HepG2 (cell line): ENCODE results near the gene MRM1. TPM values are rescaled to one million over a fixed set of nuclear protein-coding genes. Genes with fewer than 3 reads are reported as not detected.
A peak's percentile ranks its signal among the peaks of the same experiment; 100 is the strongest.

Experiments
- ATAC-seq: fragments of 200-7000 bp; cut with Tn5 transposase; 3 replicates; pipeline ENCODE4 v1.9.1; 2020; ENCODE audit warnings: mild to moderate bottlenecking, moderate library complexity
- BruUV-seq: library from RNA; stranded (reverse); fragments of 400-500 nt; replicated peaks from 2 replicates; lab custom pipeline; 2021; lab: Mats Ljungman, UMichigan
- CTCF ChIA-PET: fragments of 300-600 bp; formaldehyde crosslinking; extraction: SDS; loops from one replicate; lab custom pipeline; 2021; ENCODE audit warnings: low total read pairs, inconsistent platforms, low intra/inter-chr PET ratio; lab: Yijun Ruan, JAX
- POLR2A ChIA-PET: fragments of 350-600 bp; sonication (Branson Sonifier 250); formaldehyde crosslinking; loops from one replicate; lab custom pipeline; 2020; ENCODE audit warnings: antibody characterized with exemption, inconsistent platforms; lab: Yijun Ruan, JAX
- DNase-seq: peaks from one replicate; pipeline ENCODE4 v3.0.0-alpha.2; 2015; ENCODE audit warnings: low spot score
- FAIRE-seq: peaks from 3 replicates; lab custom pipeline; 2011; peaks lifted over from hg19 to GRCh38; lab: Jason Lieb, UNC
- H2AFZ ChIP-seq: one replicate; pipeline ENCODE4 v1.6.1; 2011; ENCODE audit warnings: low read length, inconsistent platforms
- H3K27ac ChIP-seq: fragments of 300-600 bp; 3 replicates; pipeline ENCODE4 v1.8.0; 2011; ENCODE audit warnings: mixed run types, mild to moderate bottlenecking, mixed read lengths, low read length, inconsistent platforms; ENCODE audit not compliant: insufficient read depth; ENCODE audit errors: extremely low read length
- H3K27me3 ChIP-seq, 2 experiments: fragments of 200-600 bp in 1 of 2; 2 replicates in 1 of 2; 3 replicates in 1 of 2; pipeline versions ENCODE4 v1.6.0 to v1.8.0; 2011; ENCODE audit warnings: low read length in 2 of 2, mild to moderate bottlenecking in 2 of 2, moderate library complexity in 2 of 2, inconsistent platforms in 1 of 2; ENCODE audit not compliant: insufficient read depth in 2 of 2, control insufficient read depth in 1 of 2
- H3K36me3 ChIP-seq, 2 experiments: fragments of 200-600 bp in 1 of 2; replicated peaks in 1 of 2; 2 replicates in 1 of 2; 3 replicates in 1 of 2; pipeline versions ENCODE4 v1.5.1 to v1.8.0; 2011; ENCODE audit warnings: low read length in 2 of 2, inconsistent platforms in 1 of 2; ENCODE audit not compliant: insufficient read depth in 2 of 2, control insufficient read depth in 1 of 2
- H3K4me1 ChIP-seq: 2 replicates; pipeline ENCODE4 v1.5.1; 2012; ENCODE audit warnings: low read length, inconsistent platforms; ENCODE audit not compliant: insufficient read depth
- H3K4me2 ChIP-seq: 2 replicates; pipeline ENCODE4 v1.6.0; 2011; ENCODE audit warnings: low read depth, low read length, inconsistent platforms
- H3K4me3 ChIP-seq, 3 experiments: fragments of 200-600 bp in 1 of 3; sonication (generic), shearing (Covaris generic) in 1 of 3; replicated peaks in 1 of 3; 2 replicates each; pipeline ENCODE4 v1.5.1; 2011 to 2016; ENCODE audit warnings: low read length in 3 of 3, inconsistent platforms in 2 of 3, low read depth in 2 of 3, mild to moderate bottlenecking in 2 of 3, control low read depth in 1 of 3, mixed read lengths in 1 of 3; ENCODE audit not compliant: insufficient read depth in 1 of 3
- H3K79me2 ChIP-seq: one replicate; pipeline ENCODE4 v1.6.1; 2011; ENCODE audit warnings: low read length, inconsistent platforms; ENCODE audit not compliant: insufficient read depth
- H3K9ac ChIP-seq: 2 replicates; pipeline ENCODE4 v1.6.0; 2011; ENCODE audit warnings: mild to moderate bottlenecking, low read depth, low read length, inconsistent platforms; ENCODE audit not compliant: insufficient read depth
- H3K9me3 ChIP-seq: 2 replicates; pipeline ENCODE4 v1.5.1; 2012; ENCODE audit warnings: mild to moderate bottlenecking, low read length
- H4K20me1 ChIP-seq: 2 replicates; pipeline ENCODE4 v1.6.0; 2011; ENCODE audit warnings: inconsistent platforms, mild to moderate bottlenecking, low read length, moderate library complexity; ENCODE audit not compliant: insufficient read depth
- EEA1 ChIP-seq: sonication (generic); formaldehyde crosslinking; IDR thresholded peaks from 2 replicates; pipeline ENCODE4 v1.5.1; 2020; ENCODE audit warnings: mild to moderate bottlenecking, missing genetic modification reagents, borderline replicate concordance
- ELF1 ChIP-seq: sonication (generic); formaldehyde crosslinking; IDR thresholded peaks from 2 replicates; pipeline ENCODE4 v1.4.0; 2020; ENCODE audit warnings: missing genetic modification reagents
- ELF3 ChIP-seq: IDR thresholded peaks from 2 replicates; pipeline ENCODE4 v1.6.1; 2016; ENCODE audit warnings: missing genetic modification reagents, missing compliant biosample characterization
- EZH2 ChIP-seq: conservative IDR thresholded peaks from 2 replicates; pipeline ENCODE4 v1.6.1; 2012; ENCODE audit warnings: mild to moderate bottlenecking, low read depth, low read length, moderate library complexity
- FOXK1 ChIP-seq: sonication (generic); formaldehyde crosslinking; IDR thresholded peaks from 2 replicates; pipeline ENCODE4 v1.4.0; 2020; ENCODE audit warnings: low read depth, missing genetic modification reagents, borderline replicate concordance
- GABPB1 ChIP-seq: IDR thresholded peaks from 2 replicates; pipeline ENCODE4 v1.6.1; 2016; ENCODE audit warnings: mild to moderate bottlenecking, missing genetic modification reagents, moderate library complexity, missing compliant biosample characterization
- GFI1 ChIP-seq: sonication (generic); formaldehyde crosslinking; IDR thresholded peaks from 2 replicates; pipeline ENCODE4 v1.5.0; 2020; ENCODE audit warnings: missing genetic modification reagents, mild to moderate bottlenecking, borderline replicate concordance
- HNRNPLL ChIP-seq: fragments of 200-400 bp; formaldehyde crosslinking; IDR thresholded peaks from 2 replicates; pipeline ENCODE4 v1.6.1; 2017; ENCODE audit warnings: mild to moderate bottlenecking, low read depth, low read length; ENCODE audit not compliant: poor library complexity, severe bottlenecking
- KDM5A ChIP-seq: fragments of 200-600 bp; sonication (generic); IDR thresholded peaks from 2 replicates; pipeline ENCODE4 v1.7.0; 2018; ENCODE audit warnings: antibody characterized with exemption, mild to moderate bottlenecking, low read length, borderline replicate concordance
- MAFG ChIP-seq: sonication (generic); formaldehyde crosslinking; IDR thresholded peaks from 2 replicates; pipeline ENCODE4 v1.5.1; 2020; ENCODE audit warnings: mild to moderate bottlenecking, missing genetic modification reagents
- RAD21 ChIP-seq: fragments of 450-650 bp; formaldehyde crosslinking; IDR thresholded peaks from 2 replicates; pipeline ENCODE4 v1.5.0; 2020; ENCODE audit warnings: mild to moderate bottlenecking
- TBX2 ChIP-seq: sonication (generic); formaldehyde crosslinking; IDR thresholded peaks from 2 replicates; pipeline ENCODE4 v1.5.0; 2020; ENCODE audit warnings: missing genetic modification reagents, mild to moderate bottlenecking, borderline replicate concordance
- XBP1 ChIP-seq: sonication (generic); formaldehyde crosslinking; IDR thresholded peaks from 2 replicates; pipeline ENCODE4 v1.5.0; 2020; ENCODE audit warnings: missing genetic modification reagents
- ZFP37 ChIP-seq: sonication (generic); formaldehyde crosslinking; IDR thresholded peaks from 2 replicates; pipeline ENCODE4 v1.4.0; 2020; ENCODE audit warnings: missing genetic modification reagents, borderline replicate concordance
- ZNF160 ChIP-seq: sonication (generic); formaldehyde crosslinking; IDR thresholded peaks from 2 replicates; pipeline ENCODE4 v1.8.0; 2022; ENCODE audit warnings: mild to moderate bottlenecking, inconsistent platforms, missing genetic modification reagents
- ZNF317 ChIP-seq: sonication (generic); formaldehyde crosslinking; IDR thresholded peaks from 2 replicates; pipeline ENCODE4 v1.5.0; 2020; ENCODE audit warnings: mild to moderate bottlenecking, missing genetic modification reagents
- ZNF333 ChIP-seq: sonication (generic); formaldehyde crosslinking; IDR thresholded peaks from 2 replicates; pipeline ENCODE4 v1.4.0; 2020; ENCODE audit warnings: mild to moderate bottlenecking, missing genetic modification reagents, borderline replicate concordance
- ZNF547 ChIP-seq: sonication (generic); formaldehyde crosslinking; IDR thresholded peaks from 2 replicates; pipeline ENCODE4 v1.5.1; 2020; ENCODE audit warnings: mild to moderate bottlenecking, missing genetic modification reagents
- ZNF747 ChIP-seq: sonication (generic); formaldehyde crosslinking; IDR thresholded peaks from 2 replicates; pipeline ENCODE4 v1.8.1; 2023; ENCODE audit warnings: missing genetic modification reagents, mild to moderate bottlenecking, borderline replicate concordance
- WGBS: methylation state at CpG from one replicate; pipeline ENCODE4 v1.1.6; 2017; ENCODE audit warnings: low lambda C conversion rate; 5-methylcytosine and 5-hydroxymethylcytosine counted together
- in situ Hi-C: cut with HindIII; loops from 2 replicates; pipeline ENCODE4 v1.10.0; 2017; ENCODE audit warnings: low pct_unique_long_range_greater_than_20kb; ENCODE audit not compliant: extremely low pct_ligation_motif_present
- intact Hi-C: fragments of 100-400 bp; cut with micrococcal nuclease; formaldehyde crosslinking; loops from one replicate; pipeline ENCODE4 v1.10.0; 2022; ENCODE audit not compliant: unreplicated experiment
- polyA plus RNA-seq, 8 experiments: library from polyadenylated mRNA; depleted of rRNA in 3 of 8; stranded (reverse) in 7 of 8; unstranded in 1 of 8; fragments of >200 nt; fragmentation: Illumina TruSeq in 4 of 8; extraction: Trizol in 4 of 8; gene quantifications; 2 replicates each; pipeline versions ENCODE4 v1.2.1 to v1.2.3, GENCODE V29; 2011 to 2016; ENCODE audit warnings: low read depth in 4 of 8, missing spikeins in 1 of 8, mixed read lengths in 1 of 8; ENCODE audit not compliant: insufficient read depth in 1 of 8
- total RNA-seq, 5 experiments: library from RNA; depleted of rRNA; stranded (reverse); fragments of >200 nt; fragmentation: Illumina TruSeq; extraction: Trizol; gene quantifications; 2 replicates each; pipeline ENCODE4 v1.2.3, GENCODE V29; 2016; ENCODE audit warnings: low read depth in 1 of 5
- TF ChIP-seq, protein P1 (sequence below): sonication (generic); formaldehyde crosslinking; IDR thresholded peaks from 2 replicates; pipeline ENCODE4 v1.4.0; 2020; ENCODE audit warnings: mild to moderate bottlenecking, low read depth, missing genetic modification reagents
- TF ChIP-seq, protein P2 (sequence below): sonication (generic); formaldehyde crosslinking; IDR thresholded peaks from 2 replicates; pipeline ENCODE4 v1.4.0; 2020; ENCODE audit warnings: mild to moderate bottlenecking, missing genetic modification reagents

Gene MRM1
- total and polyA plus RNA-seq, 2 of the 13 experiments (the other 11 are each of a cell fraction or from before 2014, with no cell fraction given) = 4.1 to 11.3 TPM

DNA sequence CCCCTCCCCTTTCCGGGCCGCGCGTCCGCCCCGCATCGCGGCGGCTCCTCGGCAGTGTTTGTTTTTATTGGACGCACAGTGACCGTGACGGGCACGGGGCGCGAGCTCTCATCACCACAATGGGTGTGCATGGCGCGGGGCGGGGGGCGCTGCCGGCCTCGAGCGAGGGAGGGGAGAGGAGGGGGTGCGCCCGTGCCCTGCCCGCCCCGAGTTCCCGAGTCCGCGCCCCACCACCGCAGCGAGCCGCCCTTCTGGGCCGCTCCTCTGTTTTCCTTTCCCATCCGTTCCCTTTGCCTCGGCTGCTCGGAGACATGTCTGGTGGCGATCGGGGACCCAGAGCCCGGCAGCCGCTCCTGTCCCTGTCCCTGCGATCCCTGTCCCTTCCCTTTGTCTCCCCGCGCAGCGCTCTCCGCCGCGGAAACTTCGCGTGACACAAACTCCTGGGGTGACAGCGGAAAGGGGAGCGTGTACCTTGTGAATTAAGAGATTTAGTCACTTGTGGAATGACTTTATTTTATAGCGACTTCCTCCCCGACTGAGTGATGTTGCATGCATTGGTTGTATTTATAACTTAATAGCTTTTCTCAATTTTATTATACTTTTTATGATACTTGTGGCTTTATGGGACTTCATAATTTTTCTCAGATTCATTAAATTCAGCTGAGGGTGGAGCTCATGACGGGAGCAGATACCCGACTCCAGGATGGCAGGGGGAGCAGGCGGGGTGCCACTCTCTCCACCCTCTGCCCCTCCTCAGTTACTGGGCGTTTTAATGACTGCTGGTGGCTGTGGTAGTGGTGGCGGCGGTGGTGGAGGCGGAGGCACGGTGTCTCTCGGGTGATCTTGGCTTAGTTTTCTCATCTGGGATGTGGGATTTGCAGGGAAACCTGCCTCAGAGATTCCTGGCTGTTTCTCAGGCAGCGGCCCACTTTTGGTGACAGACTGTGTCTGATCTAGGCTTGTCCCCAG is 40.8 kb downstream of the MRM1 start:
- H3K36me3 ChIP-seq = no peaks in the 10 kb centered on the region
- ChIA-PET CTCF (no interaction called here), POLR2A (no interaction called here)
- H2AFZ ChIP-seq = no peak overlapping the region
- 21% methylated on average over 39 of the region's 64 CpGs for WGBS
- no TSS peak for BruUV-seq
- intact Hi-C loops (no loop called here), in situ Hi-C loops (no loop called here)
- no peak overlapping the region for H3K27ac ChIP-seq
- peaks cover 4% of the 10 kb centered on the region; the same call in 1 of the 2 replicates for H4K20me1 ChIP-seq
- TF ChIP-seq GABPB1 (CRISPR knock-in tag) (no peak), ZNF747 (CRISPR knock-in tag) (no peak), ZNF317 (CRISPR knock-in tag) (peak; percentile 51; the same call in 1 of the 2 replicates), TBX2 (CRISPR knock-in tag) (no peak), HNRNPLL (no peak), EZH2 (peak; percentile 84; the same call in 1 of the 2 replicates), RAD21 (CRISPR knock-in tag) (no peak), EEA1 (CRISPR knock-in tag) (no peak), MAFG (CRISPR knock-in tag) (no peak), FOXK1 (CRISPR knock-in tag) (no peak), ZNF547 (no peak), ZNF333 (0 out of 2 replicates have a peak, but pooled peaks have one; percentile 17), ZFP37 (CRISPR knock-in tag) (no peak), KDM5A (no peak), XBP1 (CRISPR knock-in tag) (no peak), ZNF160 (CRISPR knock-in tag) (no peak), ELF1 (CRISPR knock-in tag) (no peak), GFI1 (CRISPR knock-in tag) (no peak), ELF3 (CRISPR knock-in tag) (no peak)
- TF ChIP-seq, protein P1, sequence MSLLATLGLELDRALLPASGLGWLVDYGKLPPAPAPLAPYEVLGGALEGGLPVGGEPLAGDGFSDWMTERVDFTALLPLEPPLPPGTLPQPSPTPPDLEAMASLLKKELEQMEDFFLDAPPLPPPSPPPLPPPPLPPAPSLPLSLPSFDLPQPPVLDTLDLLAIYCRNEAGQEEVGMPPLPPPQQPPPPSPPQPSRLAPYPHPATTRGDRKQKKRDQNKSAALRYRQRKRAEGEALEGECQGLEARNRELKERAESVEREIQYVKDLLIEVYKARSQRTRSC = no peak
- TF ChIP-seq, protein P2, sequence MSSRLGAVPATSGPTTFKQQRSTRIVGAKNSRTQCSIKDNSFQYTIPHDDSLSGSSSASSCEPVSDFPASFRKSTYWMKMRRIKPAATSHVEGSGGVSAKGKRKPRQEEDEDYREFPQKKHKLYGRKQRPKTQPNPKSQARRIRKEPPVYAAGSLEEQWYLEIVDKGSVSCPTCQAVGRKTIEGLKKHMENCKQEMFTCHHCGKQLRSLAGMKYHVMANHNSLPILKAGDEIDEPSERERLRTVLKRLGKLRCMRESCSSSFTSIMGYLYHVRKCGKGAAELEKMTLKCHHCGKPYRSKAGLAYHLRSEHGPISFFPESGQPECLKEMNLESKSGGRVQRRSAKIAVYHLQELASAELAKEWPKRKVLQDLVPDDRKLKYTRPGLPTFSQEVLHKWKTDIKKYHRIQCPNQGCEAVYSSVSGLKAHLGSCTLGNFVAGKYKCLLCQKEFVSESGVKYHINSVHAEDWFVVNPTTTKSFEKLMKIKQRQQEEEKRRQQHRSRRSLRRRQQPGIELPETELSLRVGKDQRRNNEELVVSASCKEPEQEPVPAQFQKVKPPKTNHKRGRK (CRISPR knock-in tag) = no peak
- TF ChIP-seq, all 625 proteins: peak for 3
- ATAC-seq (peak; percentile 52), DNase-seq (no peak), FAIRE-seq (no peak)
- Histone ChIP-seq H3K4me3 (peak overlapping the region in 1 of 3 experiments; percentile 29; a peak in 1 of 6 replicates), H3K27me3 (peaks cover 15 to 77% of the 10 kb centered on the region in 2 experiments), H3K4me1 (no peaks in the 10 kb centered on the region), H3K9ac (no peak overlapping the region), H3K9me3 (no peaks in the 10 kb centered on the region), H3K79me2 (no peaks in the 10 kb centered on the region), H3K4me2 (peak overlapping the region; percentile 42; the same call in 1 of the 2 replicates)
